Epithelial cell of esophagus (primary cell): ENCODE results near the gene ARPC2.

Experiments
- DNase-seq: peaks from one replicate; pipeline ENCODE4 v3.0.0; 2010; ENCODE audit warnings: low read depth
- H3K4me3 ChIP-seq: 2 replicates; pipeline ENCODE4 v1.5.1; 2011; ENCODE audit warnings: mild to moderate bottlenecking, low read length, control low read depth
- CTCF ChIP-seq: IDR thresholded peaks from 2 replicates; pipeline ENCODE4 v1.5.1; 2011; ENCODE audit warnings: low read depth, mild to moderate bottlenecking, low read length, control low read depth, inconsistent platforms; ENCODE audit not compliant: insufficient read depth; ENCODE audit errors: missing control alignments

ARPC2 gene

GRCh38 chr2:218282173-218282991 lies 65.4 kb downstream of the ARPC2 start:
- TF ChIP-seq CTCF: no peak
- peak; percentile 94 for DNase-seq
- H3K4me3 ChIP-seq: peak overlapping the region; percentile 9

- H3K4me3 ChIP-seq: peak overlapping the region; percentile 9
- DNase-seq: peak; percentile 90
- no peak for TF ChIP-seq CTCF
These were observed 67.3 kb downstream of the ARPC2 start for GRCh38 chr2:218284106-218284811.

GRCh38 chr2:218285604-218286003 lies 68.6 kb downstream of the ARPC2 start:
- no peak for TF ChIP-seq CTCF
- H3K4me3 ChIP-seq: peak overlapping the region; percentile 54
- DNase-seq: peak; percentile 72

GRCh38 chr2:218286570-218287459 lies 69.8 kb downstream of the ARPC2 start:
- no peak for TF ChIP-seq CTCF
- peak; percentile 98 for DNase-seq
- peak overlapping the region; percentile 54 for H3K4me3 ChIP-seq

GRCh38 chr2:218289639-218290315 lies 72.8 kb downstream of the ARPC2 start:
- H3K4me3 ChIP-seq: peak overlapping the region; percentile 95
- TF ChIP-seq CTCF: no peak
- peak; percentile 82 for DNase-seq
